ENCODE measurements around the gene MEIS1.

DNA sequence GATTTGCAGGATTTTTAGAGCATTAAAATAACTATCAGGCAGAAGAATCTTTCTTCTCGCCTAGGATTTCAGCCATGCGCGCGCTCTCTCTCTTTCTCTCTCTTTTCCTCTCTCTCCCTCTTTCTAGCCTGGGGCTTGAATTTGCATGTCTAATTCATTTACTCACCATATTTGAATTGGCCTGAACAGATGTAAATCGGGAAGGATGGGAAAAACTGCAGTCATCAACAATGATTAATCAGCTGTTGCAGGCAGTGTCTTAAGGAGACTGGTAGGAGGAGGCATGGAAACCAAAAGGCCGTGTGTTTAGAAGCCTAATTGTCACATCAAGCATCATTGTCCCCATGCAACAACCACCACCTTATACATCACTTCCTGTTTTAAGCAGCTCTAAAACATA lies 137.0 kb downstream of the MEIS1 start:
- TF ChIP-seq, protein P1, sequence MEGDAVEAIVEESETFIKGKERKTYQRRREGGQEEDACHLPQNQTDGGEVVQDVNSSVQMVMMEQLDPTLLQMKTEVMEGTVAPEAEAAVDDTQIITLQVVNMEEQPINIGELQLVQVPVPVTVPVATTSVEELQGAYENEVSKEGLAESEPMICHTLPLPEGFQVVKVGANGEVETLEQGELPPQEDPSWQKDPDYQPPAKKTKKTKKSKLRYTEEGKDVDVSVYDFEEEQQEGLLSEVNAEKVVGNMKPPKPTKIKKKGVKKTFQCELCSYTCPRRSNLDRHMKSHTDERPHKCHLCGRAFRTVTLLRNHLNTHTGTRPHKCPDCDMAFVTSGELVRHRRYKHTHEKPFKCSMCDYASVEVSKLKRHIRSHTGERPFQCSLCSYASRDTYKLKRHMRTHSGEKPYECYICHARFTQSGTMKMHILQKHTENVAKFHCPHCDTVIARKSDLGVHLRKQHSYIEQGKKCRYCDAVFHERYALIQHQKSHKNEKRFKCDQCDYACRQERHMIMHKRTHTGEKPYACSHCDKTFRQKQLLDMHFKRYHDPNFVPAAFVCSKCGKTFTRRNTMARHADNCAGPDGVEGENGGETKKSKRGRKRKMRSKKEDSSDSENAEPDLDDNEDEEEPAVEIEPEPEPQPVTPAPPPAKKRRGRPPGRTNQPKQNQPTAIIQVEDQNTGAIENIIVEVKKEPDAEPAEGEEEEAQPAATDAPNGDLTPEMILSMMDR (IDR thresholded peaks at IDR 0.05): no peak
- TF ChIP-seq EP300 (IDR thresholded peaks at IDR 0.05): no peak

Data from gastroesophageal sphincter (tissue), 3 donors.